Naive B cell (primary cell): ENCODE measurements around the gene MVP. TPM values are rescaled to one million over a fixed set of nuclear protein-coding genes. Genes with fewer than 3 reads are reported as not detected.
"Not testable (repeated sequence)": the region's sequence is repeated elsewhere in the genome, so short reads cannot be mapped to it uniquely, and the experiment has no call there.

ENCODE experiments used
- ATAC-seq, 2 donors: fragments of 150-1000 bp; cut with Tn5 transposase; 2 replicates each; pipeline ENCODE4 v1.10.0; 2021; ENCODE audit warnings: low read depth in 2 of 2, mild to moderate bottlenecking in 2 of 2, moderate library complexity in 2 of 2
- DNase-seq: peaks from one replicate; pipeline ENCODE4 v3.0.0; 2022
- H3K27ac Mint-ChIP-seq, 6 donors: one replicate each; pipeline ENCODE4 v1.8.0; 2020 to 2022; ENCODE audit warnings: mild to moderate bottlenecking in 6 of 6, mixed read lengths in 6 of 6, moderate library complexity in 5 of 6, inconsistent platforms in 2 of 6
- H3K27me3 Mint-ChIP-seq, 3 donors: one replicate each; pipeline ENCODE4 v1.8.0; 2021 to 2022; ENCODE audit warnings: mixed read lengths in 3 of 3, mild to moderate bottlenecking in 1 of 3
- H3K36me3 Mint-ChIP-seq, 2 donors: one replicate each; pipeline ENCODE4 v1.8.0; 2020 to 2022; ENCODE audit warnings: mixed read lengths in 2 of 2, inconsistent platforms in 1 of 2, mild to moderate bottlenecking in 1 of 2
- H3K4me1 Mint-ChIP-seq, 3 donors: one replicate each; pipeline ENCODE4 v1.8.0; 2020 to 2022; ENCODE audit warnings: mixed read lengths in 3 of 3, inconsistent platforms in 1 of 3, mild to moderate bottlenecking in 1 of 3, moderate library complexity in 1 of 3
- H3K4me3 Mint-ChIP-seq, 8 donors: one replicate each; pipeline ENCODE4 v1.8.0; 2020 to 2022; ENCODE audit warnings: mild to moderate bottlenecking in 8 of 8, mixed read lengths in 8 of 8, moderate library complexity in 8 of 8, inconsistent platforms in 2 of 8
- H3K9me3 Mint-ChIP-seq, 7 donors: one replicate each; pipeline ENCODE4 v1.8.0; 2020 to 2022; ENCODE audit warnings: mixed read lengths in 7 of 7, mild to moderate bottlenecking in 5 of 7, inconsistent platforms in 2 of 7, moderate library complexity in 1 of 7
- polyA plus RNA-seq, 6 donors: library from polyadenylated mRNA; unstranded; fragments of 300-500 nt; fragmentation: Illumina TruSeq; gene quantifications; one replicate each; pipeline ENCODE4 v1.2.3, GENCODE V29; 2021; ENCODE audit warnings: low read depth in 6 of 6

Gene MVP
- polyA plus RNA-seq, 6 donors from 2014 or later: 39.7 to 61.4 (median 43.9) TPM

DNA sequence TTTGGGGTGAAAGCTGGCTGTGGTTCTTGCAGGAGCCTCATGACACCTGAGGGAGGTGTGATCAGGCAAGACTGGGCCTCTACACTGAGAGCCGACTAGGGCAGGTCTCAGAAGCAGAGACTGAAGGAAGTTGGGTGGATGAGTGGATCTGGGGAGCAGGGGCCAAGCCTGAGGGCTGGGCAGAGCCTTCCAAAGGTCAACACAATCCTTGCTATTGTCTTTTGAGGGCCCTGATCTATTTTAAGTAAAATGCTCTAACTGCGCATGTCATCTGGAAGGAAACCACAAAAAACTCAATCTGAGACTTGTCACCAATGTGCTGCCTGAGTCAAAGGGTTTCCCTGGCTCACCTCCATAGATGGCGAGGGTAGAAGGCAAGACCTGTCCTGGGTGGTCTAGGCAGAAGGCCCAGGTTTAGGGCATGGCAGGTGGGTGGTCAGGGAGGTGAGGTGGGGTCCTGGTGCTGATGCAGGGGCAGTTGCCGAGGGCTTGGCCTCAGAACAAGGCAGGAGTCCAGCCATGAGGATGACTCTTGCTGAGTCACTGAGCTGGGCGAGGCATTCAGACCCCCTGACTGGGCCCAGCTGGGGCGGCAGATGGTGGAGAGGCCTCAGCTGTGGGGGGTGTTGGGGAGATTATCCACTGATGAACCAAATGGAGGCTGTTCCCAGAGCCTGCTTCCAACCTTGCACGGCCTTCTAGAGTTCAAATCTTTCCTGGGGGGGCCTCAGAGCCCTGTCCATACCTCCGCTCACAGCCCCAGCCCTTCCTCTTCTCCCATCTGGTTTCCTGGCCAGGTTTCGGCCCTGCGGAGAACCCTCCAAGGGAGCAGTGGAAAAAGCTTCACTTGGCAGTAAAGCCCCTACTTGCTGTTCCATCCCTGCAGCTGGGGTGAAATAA, 5.1 kb downstream of the MVP start:
- no peaks in the 10 kb centered on the region for H3K27me3 Mint-ChIP-seq
- H3K4me1 Mint-ChIP-seq: peaks cover 20 to 56% (median 31%) of the 10 kb centered on the region in 3 donors
- DNase-seq (no peak), ATAC-seq (no peak)
- H3K36me3 Mint-ChIP-seq: no peaks in the 10 kb centered on the region
- peak overlapping the region in 2 of 8 donors; percentile 17 to 68 for H3K4me3 Mint-ChIP-seq
- H3K27ac Mint-ChIP-seq: peak overlapping the region in 3 of 6 donors; percentile 10 to 48 (median 31)
- H3K9me3 Mint-ChIP-seq: no peaks in the 10 kb centered on the region

DNA sequence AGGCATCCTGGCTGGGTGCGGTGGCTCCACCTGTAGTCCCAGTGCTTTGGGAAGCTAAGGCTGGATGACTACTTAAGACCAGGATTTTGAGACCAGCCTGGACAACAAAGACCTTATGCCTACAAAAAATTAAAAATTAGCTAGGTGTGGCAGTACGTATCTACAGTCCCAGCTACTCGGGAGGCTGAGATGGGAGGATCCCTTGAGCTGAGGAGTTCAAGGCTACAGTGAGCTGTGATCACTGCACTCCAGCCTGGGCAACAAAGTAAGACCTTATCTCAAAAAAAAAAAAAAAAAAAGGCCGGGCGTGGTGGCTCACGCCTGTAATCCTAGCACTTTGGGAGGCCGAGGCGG, 6.1 kb downstream of the MVP start:
- H3K4me1 Mint-ChIP-seq: peaks cover 13 to 47% (median 29%) of the 10 kb centered on the region in 3 donors
- no peaks in the 10 kb centered on the region for H3K27me3 Mint-ChIP-seq
- H3K36me3 Mint-ChIP-seq: no peaks in the 10 kb centered on the region
- H3K9me3 Mint-ChIP-seq: no peaks in the 10 kb centered on the region
- ATAC-seq (no peak), DNase-seq (no peak)
- H3K4me3 Mint-ChIP-seq: no peak overlapping the region
- no peak overlapping the region for H3K27ac Mint-ChIP-seq

DNA sequence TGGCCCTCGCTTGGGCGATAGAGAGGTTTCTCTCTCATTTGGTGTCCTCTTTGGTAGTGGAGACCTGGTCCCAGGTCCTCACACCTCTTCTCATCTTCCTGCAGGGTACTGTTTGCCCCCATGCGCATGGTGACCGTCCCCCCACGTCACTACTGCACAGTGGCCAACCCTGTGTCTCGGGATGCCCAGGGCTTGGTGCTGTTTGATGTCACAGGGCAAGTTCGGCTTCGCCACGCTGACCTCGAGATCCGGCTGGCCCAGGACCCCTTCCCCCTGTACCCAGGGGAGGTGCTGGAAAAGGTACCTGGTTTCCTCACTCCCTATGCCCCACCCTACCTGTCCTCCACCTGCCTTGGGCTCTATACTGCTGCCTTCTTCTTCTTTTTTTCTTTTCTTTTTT, 10.5 kb downstream of the MVP start:
- Mint-ChIP-seq H3K4me1 (peaks cover 3 to 13% (median 13%) of the 10 kb centered on the region in 3 donors), H3K4me3 (no peak overlapping the region), H3K9me3 (no peaks in the 10 kb centered on the region), H3K27me3 (no peaks in the 10 kb centered on the region), H3K27ac (peak overlapping the region in 1 of 6 donors; percentile 14), H3K36me3 (peaks cover 0 to 7% of the 10 kb centered on the region in 2 donors)
- ATAC-seq (no peak), DNase-seq (no peak)

DNA sequence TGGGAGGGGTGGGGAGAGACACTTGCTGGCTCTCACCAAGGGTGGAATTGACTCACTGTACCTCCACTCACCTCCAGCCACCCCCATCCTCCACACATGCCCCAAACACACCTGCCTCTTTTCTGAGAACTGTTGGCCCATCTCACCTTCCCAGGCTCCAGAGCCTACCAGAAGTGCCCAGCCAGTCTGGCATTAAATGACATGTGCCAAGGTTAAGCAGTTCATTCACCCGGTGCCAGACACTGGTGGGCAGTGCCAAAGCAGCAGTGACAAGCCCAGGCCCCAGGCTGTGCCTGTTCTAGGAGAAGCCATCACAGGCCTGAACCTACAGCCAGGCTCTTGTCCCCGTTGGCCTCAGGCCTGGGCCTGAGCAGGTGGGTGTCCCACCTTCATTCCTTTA, 11.2 kb downstream of the MVP start:
- H3K9me3 Mint-ChIP-seq: no peaks in the 10 kb centered on the region
- H3K4me3 Mint-ChIP-seq: no peak overlapping the region
- DNase-seq: no peak
- H3K27ac Mint-ChIP-seq: no peak overlapping the region
- no peak for ATAC-seq
- H3K27me3 Mint-ChIP-seq: no peaks in the 10 kb centered on the region
- peaks cover 3 to 13% (median 13%) of the 10 kb centered on the region in 3 donors for H3K4me1 Mint-ChIP-seq
- peaks cover 0 to 7% of the 10 kb centered on the region in 2 donors for H3K36me3 Mint-ChIP-seq

DNA sequence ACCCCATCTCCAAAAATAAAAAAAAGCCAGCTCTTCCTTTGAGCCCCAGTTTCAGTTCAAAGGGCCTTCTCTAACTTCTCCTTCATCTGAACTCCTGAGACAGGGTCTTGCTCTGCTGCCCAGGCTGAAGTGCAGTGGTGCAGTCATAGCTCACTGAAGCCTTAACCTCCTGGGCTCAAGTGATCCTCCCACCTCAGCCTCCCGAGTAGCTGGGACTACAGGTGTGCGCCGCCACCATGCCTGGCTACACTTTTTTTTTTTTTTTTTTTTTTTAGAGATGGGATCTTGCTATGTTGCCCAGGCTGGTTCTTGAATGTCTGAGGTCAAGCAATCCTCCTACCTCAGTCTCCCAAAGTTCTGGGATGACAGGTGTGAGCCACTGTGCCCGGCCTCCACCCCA, 13.0 kb downstream of the MVP start:
- H3K36me3 Mint-ChIP-seq, H3K4me3 Mint-ChIP-seq, H3K27ac Mint-ChIP-seq, H3K9me3 Mint-ChIP-seq, H3K27me3 Mint-ChIP-seq, ATAC-seq, DNase-seq: not testable (repeated sequence)
- H3K4me1 Mint-ChIP-seq: peaks cover 0 to 13% (median 7%) of the 10 kb centered on the region in 3 donors

DNA sequence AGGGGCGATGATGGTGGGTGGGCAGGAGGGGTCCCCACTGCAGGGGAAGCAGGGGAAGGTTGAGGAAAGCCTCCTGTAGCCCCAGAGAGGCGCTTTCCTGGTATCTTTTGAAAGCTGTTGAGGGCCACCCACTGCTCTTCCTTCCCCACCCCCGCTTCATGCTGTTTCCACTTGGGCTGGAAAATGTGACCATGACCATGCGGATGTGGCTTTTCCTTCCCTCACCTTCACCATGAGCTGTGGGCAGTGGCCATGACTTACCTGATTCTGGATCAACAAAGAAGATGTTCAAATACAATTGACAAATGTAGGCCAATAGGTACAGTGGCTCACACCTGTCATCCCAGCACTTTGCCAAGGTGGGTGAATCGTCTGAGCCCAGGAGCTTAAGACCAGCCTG, 13.8 kb downstream of the MVP start:
- no peak overlapping the region for H3K4me3 Mint-ChIP-seq
- no peaks in the 10 kb centered on the region for H3K27me3 Mint-ChIP-seq
- peaks cover 0 to 7% of the 10 kb centered on the region in 2 donors for H3K36me3 Mint-ChIP-seq
- DNase-seq (no peak), ATAC-seq (no peak)
- no peak overlapping the region for H3K27ac Mint-ChIP-seq
- H3K9me3 Mint-ChIP-seq: no peaks in the 10 kb centered on the region
- H3K4me1 Mint-ChIP-seq: peaks cover 0 to 13% (median 4%) of the 10 kb centered on the region in 3 donors

DNA sequence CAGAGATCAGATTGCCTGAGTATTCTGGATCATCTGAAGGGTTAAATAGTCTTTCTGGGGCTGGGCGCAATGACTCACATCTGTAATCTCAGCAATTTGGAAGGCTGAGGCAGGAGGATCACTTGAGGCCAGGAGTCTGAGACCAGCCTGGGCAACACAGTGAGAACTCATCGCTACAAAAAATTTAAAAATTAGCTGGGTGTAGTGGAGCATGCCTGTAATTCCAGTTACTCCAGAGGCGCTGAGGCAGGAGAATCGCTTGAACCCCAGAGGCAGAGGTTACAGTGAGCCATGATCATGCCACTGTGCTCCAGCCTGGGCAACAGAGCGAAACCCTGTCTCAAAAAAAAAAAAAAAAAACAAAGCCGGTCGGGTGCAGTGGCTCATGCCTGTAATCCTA, 15.7 kb downstream of the MVP start:
- Mint-ChIP-seq H3K36me3 (peaks cover 0 to 8% of the 10 kb centered on the region in 2 donors), H3K9me3 (no peaks in the 10 kb centered on the region), H3K27ac (no peak overlapping the region), H3K4me3 (no peak overlapping the region), H3K4me1 (peaks cover 0 to 2% (median 0%) of the 10 kb centered on the region in 3 donors), H3K27me3 (no peaks in the 10 kb centered on the region)
- ATAC-seq (no peak), DNase-seq (no peak)

DNA sequence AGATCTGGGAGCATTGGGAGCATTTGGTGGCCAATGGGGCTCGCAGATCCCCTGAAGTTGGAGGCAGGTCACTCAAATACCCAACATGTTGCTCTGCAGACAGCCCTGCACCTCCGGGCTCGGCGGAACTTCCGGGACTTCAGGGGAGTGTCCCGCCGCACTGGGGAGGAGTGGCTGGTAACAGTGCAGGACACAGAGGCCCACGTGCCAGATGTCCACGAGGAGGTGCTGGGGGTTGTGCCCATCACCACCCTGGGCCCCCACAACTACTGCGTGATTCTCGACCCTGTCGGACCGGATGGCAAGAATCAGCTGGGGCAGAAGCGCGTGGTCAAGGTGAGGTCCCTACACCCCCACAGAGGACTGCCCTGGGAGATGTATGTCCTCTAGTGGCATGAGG, 16.4 kb downstream of the MVP start:
- H3K27ac Mint-ChIP-seq: peak overlapping the region in 1 of 6 donors; percentile 15
- DNase-seq (no peak), ATAC-seq (no peak)
- peaks cover 0 to 10% of the 10 kb centered on the region in 2 donors for H3K36me3 Mint-ChIP-seq
- no peaks in the 10 kb centered on the region for H3K27me3 Mint-ChIP-seq
- H3K4me1 Mint-ChIP-seq: no peaks in the 10 kb centered on the region
- no peak overlapping the region for H3K4me3 Mint-ChIP-seq
- no peaks in the 10 kb centered on the region for H3K9me3 Mint-ChIP-seq

DNA sequence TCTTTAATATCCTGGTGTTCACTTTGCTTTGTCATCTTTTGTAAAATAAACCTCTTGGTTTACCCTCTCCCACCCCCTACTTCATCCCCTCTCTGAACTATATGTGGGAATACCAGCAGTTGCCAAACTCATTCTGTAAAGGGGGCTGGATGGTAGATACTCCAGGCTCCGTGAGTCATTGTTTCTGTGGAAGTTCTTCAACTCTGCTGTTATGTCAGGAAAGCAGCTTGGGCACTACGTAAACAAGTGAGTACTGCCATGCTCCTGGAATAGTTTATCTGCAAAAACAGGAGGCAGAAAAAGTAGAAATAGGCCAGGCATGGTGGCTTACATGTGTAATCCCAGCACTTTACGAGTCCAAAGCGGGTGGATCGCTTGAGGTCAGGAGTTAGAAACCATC, 17.6 kb downstream of the MVP start:
- Mint-ChIP-seq H3K36me3 (peaks cover 0 to 4% of the 10 kb centered on the region in 2 donors), H3K27ac (no peak overlapping the region), H3K4me3 (no peak overlapping the region)

DNA sequence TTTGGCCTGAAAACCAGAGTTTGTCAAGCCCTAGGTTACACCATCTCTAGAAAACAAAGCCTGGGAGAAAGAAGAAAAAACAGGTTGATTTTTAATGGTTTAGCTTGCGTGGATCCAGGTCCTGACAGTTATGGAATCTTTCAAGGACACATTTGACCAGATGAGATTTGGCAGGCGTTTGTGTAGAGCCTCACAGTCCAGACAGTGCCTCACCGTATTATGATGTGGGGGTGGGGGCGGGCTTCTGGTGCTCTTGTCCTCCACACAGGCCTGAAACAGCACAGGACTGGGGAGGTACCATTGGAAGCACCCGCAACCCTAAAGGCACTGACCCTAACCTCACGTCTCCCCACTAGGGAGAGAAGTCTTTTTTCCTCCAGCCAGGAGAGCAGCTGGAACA, 19.6 kb downstream of the MVP start:
- ATAC-seq (no peak), DNase-seq (no peak)
- Mint-ChIP-seq H3K36me3 (peaks cover 0 to 4% of the 10 kb centered on the region in 2 donors), H3K27ac (peak overlapping the region in 1 of 6 donors; percentile 81), H3K4me3 (no peak overlapping the region), H3K4me1 (no peaks in the 10 kb centered on the region), H3K27me3 (no peaks in the 10 kb centered on the region), H3K9me3 (no peaks in the 10 kb centered on the region)

More for the DNA sequence above, 17.6 kb downstream of the MVP start:
- no peak for DNase-seq
- H3K9me3 Mint-ChIP-seq: no peaks in the 10 kb centered on the region
- no peaks in the 10 kb centered on the region for H3K27me3 Mint-ChIP-seq
- no peaks in the 10 kb centered on the region for H3K4me1 Mint-ChIP-seq
- ATAC-seq: no peak

DNA sequence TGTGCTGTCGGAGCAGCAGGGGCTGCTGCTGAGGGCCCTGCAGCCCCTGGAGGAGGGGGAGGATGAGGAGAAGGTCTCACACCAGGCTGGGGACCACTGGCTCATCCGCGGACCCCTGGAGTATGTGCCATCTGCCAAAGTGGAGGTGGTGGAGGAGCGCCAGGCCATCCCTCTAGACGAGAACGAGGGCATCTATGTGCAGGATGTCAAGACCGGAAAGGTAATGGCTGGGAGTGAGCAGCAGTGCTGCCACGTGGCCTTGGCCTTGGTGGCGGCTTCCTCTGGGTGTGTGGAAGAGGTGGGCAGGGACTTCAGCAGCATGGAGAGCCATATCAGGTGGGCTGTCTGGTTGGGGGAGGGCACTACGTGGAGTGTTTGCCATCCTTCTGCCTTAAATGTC, 20.0 kb downstream of the MVP start:
- ATAC-seq: no peak
- Mint-ChIP-seq H3K27me3 (no peaks in the 10 kb centered on the region), H3K4me1 (no peaks in the 10 kb centered on the region), H3K9me3 (no peaks in the 10 kb centered on the region), H3K36me3 (peaks cover 3 to 4% of the 10 kb centered on the region in 2 donors), H3K4me3 (no peak overlapping the region), H3K27ac (peak overlapping the region in 2 of 6 donors; percentile 69 to 81)
- no peak for DNase-seq

DNA sequence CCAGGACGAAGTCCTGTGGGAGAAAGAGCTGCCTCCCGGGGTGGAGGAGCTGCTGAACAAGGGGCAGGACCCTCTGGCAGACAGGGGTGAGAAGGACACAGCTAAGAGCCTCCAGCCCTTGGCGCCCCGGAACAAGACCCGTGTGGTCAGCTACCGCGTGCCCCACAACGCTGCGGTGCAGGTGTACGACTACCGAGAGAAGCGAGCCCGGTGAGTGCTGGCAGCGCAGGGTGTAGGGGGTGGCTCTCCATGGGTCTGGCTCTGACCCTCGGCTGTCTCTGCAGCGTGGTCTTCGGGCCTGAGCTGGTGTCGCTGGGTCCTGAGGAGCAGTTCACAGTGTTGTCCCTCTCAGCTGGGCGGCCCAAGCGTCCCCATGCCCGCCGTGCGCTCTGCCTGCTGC, 21.4 kb downstream of the MVP start:
- no peaks in the 10 kb centered on the region for H3K27me3 Mint-ChIP-seq
- peaks cover 0 to 3% (median 0%) of the 10 kb centered on the region in 3 donors for H3K4me1 Mint-ChIP-seq
- DNase-seq (no peak), ATAC-seq (no peak)
- no peak overlapping the region for H3K4me3 Mint-ChIP-seq
- H3K36me3 Mint-ChIP-seq: peaks cover 4 to 11% of the 10 kb centered on the region in 2 donors
- H3K9me3 Mint-ChIP-seq: no peaks in the 10 kb centered on the region
- H3K27ac Mint-ChIP-seq: peak overlapping the region in 1 of 6 donors; percentile 16

DNA sequence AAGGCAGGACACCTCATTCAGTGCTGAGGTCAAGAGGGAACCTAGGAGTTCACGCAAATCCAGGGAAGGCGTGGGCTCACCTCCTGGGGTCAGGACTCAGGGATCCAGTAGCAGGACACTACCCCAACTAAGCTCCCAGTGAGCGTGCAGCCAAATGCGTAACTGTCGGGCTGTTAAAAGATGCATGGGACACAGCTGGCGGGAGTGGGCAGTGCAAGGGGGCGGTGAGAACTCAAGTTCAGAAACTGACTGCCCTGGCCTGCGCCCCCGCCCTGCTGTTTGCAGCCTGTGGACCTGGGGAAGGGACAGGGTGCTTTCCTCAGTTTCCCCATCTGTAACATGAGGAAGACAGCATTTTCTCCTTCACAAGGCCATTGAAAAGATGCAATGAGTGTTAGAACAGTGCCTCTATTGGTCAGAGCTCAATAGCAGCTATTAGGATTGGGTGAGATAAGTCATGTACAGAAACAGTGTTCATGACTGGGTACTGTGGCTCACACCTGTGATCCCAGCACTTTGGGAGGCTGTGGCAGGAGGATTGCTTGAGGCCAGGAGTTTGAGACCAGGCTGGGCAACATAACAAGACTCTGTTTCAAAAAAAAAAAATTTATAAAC, 22.6 kb downstream of the MVP start:
- H3K4me1 Mint-ChIP-seq: peaks cover 0 to 4% (median 3%) of the 10 kb centered on the region in 3 donors
- H3K4me3 Mint-ChIP-seq: peak overlapping the region in 1 of 8 donors; percentile 24
- H3K27ac Mint-ChIP-seq: no peak overlapping the region
- H3K9me3 Mint-ChIP-seq: no peaks in the 10 kb centered on the region
- ATAC-seq (no peak), DNase-seq (no peak)
- peaks cover 4 to 19% of the 10 kb centered on the region in 2 donors for H3K36me3 Mint-ChIP-seq
- no peaks in the 10 kb centered on the region for H3K27me3 Mint-ChIP-seq

DNA sequence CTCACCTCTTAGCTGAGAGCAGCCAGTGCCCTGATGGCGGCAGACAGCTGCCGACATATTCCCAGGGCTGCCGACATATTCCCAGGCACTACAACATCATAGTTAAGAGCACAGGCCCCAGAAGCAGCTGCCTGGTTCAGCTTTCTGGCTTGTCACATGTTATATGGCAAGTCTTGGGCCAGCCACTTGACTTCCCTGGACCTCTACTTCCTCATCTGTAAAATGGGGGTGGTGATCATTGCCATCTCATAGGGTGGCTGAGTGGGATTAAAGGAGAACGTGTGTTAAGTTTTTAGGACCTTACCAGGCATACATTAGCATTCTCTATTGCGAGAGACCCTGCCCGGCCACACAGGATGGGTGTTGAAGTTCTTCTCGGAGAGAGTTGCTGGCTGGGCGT, 23.7 kb downstream of the MVP start:
- Mint-ChIP-seq H3K27me3 (no peaks in the 10 kb centered on the region), H3K9me3 (no peaks in the 10 kb centered on the region), H3K4me1 (peaks cover 0 to 13% (median 3%) of the 10 kb centered on the region in 3 donors), H3K36me3 (peaks cover 4 to 19% of the 10 kb centered on the region in 2 donors), H3K4me3 (no peak overlapping the region), H3K27ac (no peak overlapping the region)
- DNase-seq (no peak), ATAC-seq (no peak)
